H1 (cell line): ENCODE results near the gene S100PBP. TPM values are rescaled to one million over a fixed set of nuclear protein-coding genes. Genes with fewer than 3 reads are reported as not detected.

Experiments used
- CTCF ChIA-PET: fragments of 300-600 bp; sonication (Branson Sonifier 250); formaldehyde crosslinking; loops from one replicate; lab custom pipeline; 2021; ENCODE audit not compliant: partially characterized antibody; lab: Charles Lee
- POLR2A ChIA-PET: fragments of 300-600 bp; sonication (Branson Sonifier 250); formaldehyde crosslinking; loops from one replicate; lab custom pipeline; 2021; ENCODE audit warnings: inconsistent platforms; ENCODE audit not compliant: partially characterized antibody; lab: Charles Lee
- DNase-seq, 2 experiments: peaks; one replicate each; pipeline versions ENCODE4 v3.0.0 to v3.0.0-alpha.2; 2010 to 2022; ENCODE audit warnings: low spot score in 2 of 2, low read depth in 1 of 2, mixed read lengths in 1 of 2
- FAIRE-seq: peaks from 2 replicates; lab custom pipeline; 2011; peaks lifted over from hg19 to GRCh38; lab: Jason Lieb, UNC
- H2AFZ ChIP-seq: 2 replicates; pipeline ENCODE4 v1.8.1; 2012; ENCODE audit warnings: low read length, inconsistent platforms
- H2AK5ac ChIP-seq: 2 replicates; pipeline ENCODE4 v1.6.1; 2013; ENCODE audit warnings: low read depth, low read length
- H2BK120ac ChIP-seq: replicated peaks from 2 replicates; pipeline ENCODE3; 2013; ENCODE audit warnings: low read depth, low read length, inconsistent platforms
- H2BK12ac ChIP-seq: 2 replicates; pipeline ENCODE4 v1.6.1; 2013; ENCODE audit warnings: low read depth, low read length
- H2BK15ac ChIP-seq: 2 replicates; pipeline ENCODE4 v1.6.1; 2013; ENCODE audit warnings: low read length
- H2BK20ac ChIP-seq: 2 replicates; pipeline ENCODE4 v1.6.1; 2013; ENCODE audit warnings: low read length
- H2BK5ac ChIP-seq: 2 replicates; pipeline ENCODE4 v1.6.1; 2013; ENCODE audit warnings: low read depth, low read length
- H3K14ac ChIP-seq: 2 replicates; pipeline ENCODE4 v1.6.1; 2013; ENCODE audit warnings: inconsistent platforms; ENCODE audit not compliant: insufficient read length
- H3K18ac ChIP-seq: 2 replicates; pipeline ENCODE4 v1.6.1; 2013; ENCODE audit warnings: low read length; ENCODE audit errors: extremely low read depth
- H3K23ac ChIP-seq: 2 replicates; pipeline ENCODE4 v1.6.1; 2013; ENCODE audit warnings: inconsistent platforms; ENCODE audit not compliant: insufficient read length
- H3K23me2 ChIP-seq: 2 replicates; pipeline ENCODE4 v1.6.1; 2013; ENCODE audit warnings: low read depth, low read length
- H3K27ac ChIP-seq: 2 replicates; pipeline ENCODE4 v1.6.1; 2011; ENCODE audit warnings: low read depth, low read length, inconsistent platforms
- H3K27me3 ChIP-seq, 4 experiments: replicated peaks in 1 of 4; 1 replicate in 1 of 4; 2 replicates in 3 of 4; pipeline versions ENCODE4 v1.6.1 to v1.8.1; 2011 to 2013; ENCODE audit warnings: low read length in 3 of 4, mild to moderate bottlenecking in 3 of 4, inconsistent platforms in 2 of 4, mixed read lengths in 2 of 4, moderate library complexity in 1 of 4; ENCODE audit not compliant: control insufficient read depth in 3 of 4, insufficient read depth in 3 of 4; ENCODE audit errors: extremely low read depth in 1 of 4
- H3K36me3 ChIP-seq, 4 experiments: 2 replicates each; pipeline versions ENCODE4 v1.6.1 to v1.8.1; 2011 to 2013; ENCODE audit warnings: mild to moderate bottlenecking in 4 of 4, low read length in 3 of 4, moderate library complexity in 2 of 4, control low read depth in 1 of 4, inconsistent platforms in 1 of 4; ENCODE audit not compliant: insufficient read depth in 4 of 4, control insufficient read depth in 2 of 4
- H3K4ac ChIP-seq: replicated peaks from 2 replicates; pipeline ENCODE3; 2013; ENCODE audit warnings: low read length, low read depth, mixed read lengths, inconsistent platforms; ENCODE audit not compliant: insufficient read length
- H3K4me1 ChIP-seq, 4 experiments: replicated peaks in 1 of 4; 1 replicate in 1 of 4; 2 replicates in 3 of 4; pipeline versions ENCODE4 v1.6.1 to v1.8.1; 2011 to 2013; ENCODE audit warnings: low read length in 3 of 4, inconsistent platforms in 2 of 4, mixed read lengths in 1 of 4; ENCODE audit not compliant: insufficient read depth in 4 of 4, control insufficient read depth in 3 of 4
- H3K4me2 ChIP-seq, 2 experiments: 2 replicates each; pipeline versions ENCODE4 v1.6.1 to v1.8.1; 2011 to 2013; ENCODE audit warnings: low read depth in 2 of 2, low read length in 2 of 2, control low read depth in 1 of 2, inconsistent platforms in 1 of 2, mild to moderate bottlenecking in 1 of 2; ENCODE audit not compliant: insufficient read depth in 1 of 2
- H3K4me3 ChIP-seq, 4 experiments: fragments of 200-600, 300-600 bp in 1 of 4; sonication (generic), shearing (Covaris generic), sonication (Bioruptor Twin) in 1 of 4; 2 replicates each; pipeline versions ENCODE4 v1.5.1 to v1.8.1; 2011 to 2016; ENCODE audit warnings: low read length in 4 of 4, low read depth in 3 of 4, control low read depth in 2 of 4, inconsistent platforms in 2 of 4, mild to moderate bottlenecking in 2 of 4, mixed read lengths in 1 of 4, moderate library complexity in 1 of 4; ENCODE audit not compliant: insufficient read depth in 2 of 4; ENCODE audit errors: extremely low read depth in 1 of 4
- H3K56ac ChIP-seq: replicated peaks from 2 replicates; pipeline ENCODE3; 2013; ENCODE audit warnings: low read depth, mild to moderate bottlenecking, mixed read lengths, low read length, inconsistent platforms; ENCODE audit not compliant: insufficient read length
- H3K79me1 ChIP-seq: 2 replicates; pipeline ENCODE4 v1.6.1; 2013; ENCODE audit warnings: low read depth, low read length, control low read depth
- H3K79me2 ChIP-seq, 2 experiments: 2 replicates each; pipeline versions ENCODE4 v1.6.1 to v1.8.1; 2012 to 2013; ENCODE audit warnings: low read length in 2 of 2, mild to moderate bottlenecking in 2 of 2, inconsistent platforms in 1 of 2; ENCODE audit not compliant: insufficient read depth in 2 of 2, control insufficient read depth in 1 of 2
- H3K9ac ChIP-seq, 4 experiments: replicated peaks in 1 of 4; 1 replicate in 1 of 4; 2 replicates in 3 of 4; pipeline versions ENCODE4 v1.6.1 to v1.8.1; 2011 to 2013; ENCODE audit warnings: low read depth in 3 of 4, low read length in 3 of 4, control low read depth in 2 of 4, mild to moderate bottlenecking in 2 of 4, moderate library complexity in 2 of 4, inconsistent platforms in 1 of 4; ENCODE audit errors: extremely low read depth in 1 of 4
- H3K9me3 ChIP-seq, 2 experiments: 2 replicates each; pipeline versions ENCODE4 v1.6.1 to v1.8.1; 2012 to 2013; ENCODE audit warnings: mild to moderate bottlenecking in 2 of 2, moderate library complexity in 2 of 2, control low read depth in 1 of 2, inconsistent platforms in 1 of 2, low read depth in 1 of 2, low read length in 1 of 2, mixed read lengths in 1 of 2; ENCODE audit not compliant: insufficient read depth in 2 of 2
- H4K20me1 ChIP-seq, 2 experiments: replicated peaks in 1 of 2; 2 replicates each; pipeline versions ENCODE3 to v1.8.1; 2011 to 2013; ENCODE audit warnings: inconsistent platforms in 2 of 2, low read length in 2 of 2, mild to moderate bottlenecking in 1 of 2; ENCODE audit not compliant: insufficient read depth in 2 of 2, control insufficient read depth in 1 of 2
- H4K5ac ChIP-seq: 2 replicates; pipeline ENCODE4 v1.6.1; 2013; ENCODE audit warnings: low read length, low read depth, mixed read lengths, inconsistent platforms; ENCODE audit not compliant: insufficient read length
- H4K8ac ChIP-seq: 2 replicates; pipeline ENCODE4 v1.8.0; 2013; ENCODE audit warnings: mild to moderate bottlenecking, moderate library complexity, low read length, inconsistent platforms; ENCODE audit not compliant: insufficient read depth; ENCODE audit errors: extremely low read depth
- H4K91ac ChIP-seq: replicated peaks from 2 replicates; pipeline ENCODE3; 2013; ENCODE audit warnings: low read length, mixed read lengths, inconsistent platforms; ENCODE audit not compliant: insufficient read length
- ASH2L ChIP-seq: fragments of 200-600, 300-600 bp; sonication (generic); IDR thresholded peaks from one replicate; pipeline ENCODE4 v1.7.1; 2017; ENCODE audit warnings: low read length
- BCL11A ChIP-seq, 2 experiments: IDR thresholded peaks; one replicate each; pipeline ENCODE4 v1.6.1; 2011; ENCODE audit warnings: low read depth in 2 of 2, low read length in 2 of 2, mild to moderate bottlenecking in 2 of 2
- EZH2 ChIP-seq: fragments of 200-600 bp; sonication (generic); IDR thresholded peaks from 2 replicates; pipeline ENCODE4 v1.7.1; 2012; ENCODE audit warnings: low read depth, mild to moderate bottlenecking, moderate library complexity, low read length, inconsistent platforms; ENCODE audit not compliant: severe bottlenecking
- JUN ChIP-seq: IDR thresholded peaks from 2 replicates; pipeline ENCODE4 v1.6.1; 2011; ENCODE audit warnings: low read depth, mild to moderate bottlenecking, improper control_type of control experiment, low read length
- JUND ChIP-seq: IDR thresholded peaks from 2 replicates; pipeline ENCODE4 v1.6.1; 2011; ENCODE audit warnings: mild to moderate bottlenecking, improper control_type of control experiment, low read length
- POLR2A ChIP-seq, 2 experiments: IDR thresholded peaks; 1 replicate in 1 of 2; 2 replicates in 1 of 2; pipeline ENCODE4 v1.6.1; 2011; ENCODE audit warnings: low read depth in 2 of 2, low read length in 2 of 2, mild to moderate bottlenecking in 2 of 2; ENCODE audit errors: control extremely low read depth in 1 of 2
- POLR2AphosphoS5 ChIP-seq: IDR thresholded peaks from 2 replicates; pipeline ENCODE4 v1.6.1; 2011; ENCODE audit warnings: low read depth, low read length
- SIX5 ChIP-seq: IDR thresholded peaks from 2 replicates; pipeline ENCODE4 v1.6.1; 2011; ENCODE audit warnings: mild to moderate bottlenecking, low read depth, low read length
- SP1 ChIP-seq: IDR thresholded peaks from 2 replicates; pipeline ENCODE4 v1.6.1; 2011; ENCODE audit warnings: low read depth, low read length
- SRF ChIP-seq: IDR thresholded peaks from 2 replicates; pipeline ENCODE4 v1.6.1; 2011; ENCODE audit warnings: mild to moderate bottlenecking, low read depth, low read length, moderate library complexity
- TAF1 ChIP-seq: IDR thresholded peaks from 2 replicates; pipeline ENCODE4 v1.6.1; 2011; ENCODE audit warnings: mild to moderate bottlenecking, low read depth, low read length
- ZNF274 ChIP-seq: IDR thresholded peaks from 2 replicates; pipeline ENCODE4 v1.7.0; 2012; ENCODE audit warnings: low read length, borderline replicate concordance; ENCODE audit errors: extremely low read depth
- WGBS, 2 experiments: shearing (Covaris generic) in 1 of 2; methylation state at CpG; one replicate each; pipeline versions ENCODE4 v1.1.6 to v1.1.7; 2013 to 2015; ENCODE audit warnings: low lambda C conversion rate in 2 of 2, mixed read lengths in 2 of 2, inconsistent platforms in 1 of 2, low coverage in 1 of 2, missing lambda C conversion rate in 1 of 2; ENCODE audit not compliant: insufficient replicate concordance in 2 of 2, insufficient coverage in 1 of 2, insufficient read length in 1 of 2; ENCODE audit errors: extremely low coverage in 1 of 2, missing lambda C conversion rate in 1 of 2; 5-methylcytosine and 5-hydroxymethylcytosine counted together
- polyA plus RNA-seq, 7 experiments: library from polyadenylated mRNA; depleted of rRNA in 3 of 7; stranded (reverse) in 5 of 7; unstranded in 2 of 7; fragments of >200 nt in 5 of 7; fragments of 200-250 nt in 2 of 7; gene quantifications; 1 replicate in 5 of 7; 2 replicates in 1 of 7; 4 replicates in 1 of 7; pipeline versions ENCODE4 v1.2.1 to v1.2.3, GENCODE V29; 2011 to 2013; ENCODE audit warnings: missing spikeins in 2 of 7, mixed read lengths in 2 of 7
- total RNA-seq: library from RNA; stranded (reverse); fragmentation: NEBNext Ultra II Directional; extraction: Animal tissue kit (Norgen Biotek cat#: 25700); gene quantifications from 2 replicates; pipeline ENCODE4 v1.2.1, GENCODE V29; 2021

The S100PBP gene
- total and polyA plus RNA-seq, 2 of the 8 experiments (the other 6 are each of a cell fraction or from before 2014, with no cell fraction given) = 43.8 to 68.3 TPM

DNA sequence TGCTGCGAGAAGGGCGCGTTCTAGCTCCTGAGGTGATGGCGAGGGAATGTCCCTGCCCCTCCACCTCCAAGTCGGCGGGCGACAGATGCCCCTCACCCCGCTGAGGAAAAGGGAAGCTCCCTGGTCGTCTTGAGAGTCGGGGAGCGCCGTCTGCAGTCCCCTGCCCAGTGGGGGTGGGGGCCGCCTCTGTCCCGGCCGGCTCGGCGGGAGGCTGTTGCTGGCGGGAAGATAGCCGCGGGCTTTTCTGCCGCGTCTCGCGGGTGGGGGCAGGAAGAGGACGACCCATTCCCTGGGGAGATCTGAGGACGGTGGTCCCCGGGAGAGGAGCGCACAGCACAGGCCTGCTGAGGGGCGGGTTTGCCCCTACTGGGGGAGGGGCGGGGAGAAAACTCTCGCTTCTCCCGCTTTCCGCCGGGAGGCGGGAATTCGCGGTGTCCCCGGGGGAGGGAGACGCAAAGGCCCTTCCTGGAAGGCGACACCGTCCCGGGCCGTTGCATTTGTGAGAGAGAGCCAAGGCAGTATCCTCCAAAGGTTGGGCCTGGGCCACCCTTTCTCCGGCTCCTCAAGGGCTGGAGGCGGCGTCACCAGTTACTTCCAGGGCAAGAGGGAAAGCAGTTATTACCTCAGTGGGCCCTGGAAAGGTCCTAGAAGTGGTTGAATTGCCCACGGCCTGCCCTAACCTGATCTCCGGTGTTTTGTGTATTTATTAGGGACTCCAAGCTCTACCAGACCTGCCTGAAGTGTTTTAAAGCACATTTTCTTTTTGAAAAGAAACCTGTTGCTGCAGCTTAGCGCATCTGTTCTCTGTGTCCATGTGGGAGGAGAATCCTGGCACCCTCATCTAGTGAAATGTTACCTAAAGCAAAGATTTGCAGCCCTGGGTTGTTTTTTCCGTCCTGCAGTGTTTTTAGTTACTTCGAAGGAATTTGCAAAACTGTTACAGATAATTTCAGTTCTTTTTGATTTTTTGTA is 648 bp downstream of the S100PBP start:
- Histone ChIP-seq H2BK12ac (peak overlapping the region; percentile 91), H3K79me2 (peaks cover 18 to 85% of the 10 kb centered on the region in 2 experiments), H3K4me2 (peak overlapping the region; percentile 81 to 99), H3K56ac (peak overlapping the region; percentile 91), H3K27ac (peak overlapping the region; percentile 95), H2BK20ac (no peak overlapping the region), H3K9me3 (no peaks in the 10 kb centered on the region), H3K14ac (peak overlapping the region; percentile 49), H2BK15ac (peak overlapping the region; percentile 46), H2BK120ac (peak overlapping the region; percentile 60), H3K23me2 (peaks cover 6% of the 10 kb centered on the region), H4K20me1 (no peaks in the 10 kb centered on the region), H3K23ac (no peak overlapping the region), H4K5ac (peak overlapping the region; percentile 94), H2AK5ac (no peak overlapping the region), H3K4me3 (peak overlapping the region; percentile 79 to 91 (median 82)), H3K18ac (peak overlapping the region; percentile 91), H3K4ac (peak overlapping the region; percentile 98), H3K4me1 (peaks cover 0 to 6% (median 2%) of the 10 kb centered on the region in 4 experiments; a peak in 3 of 7 replicates), H3K79me1 (no peaks in the 10 kb centered on the region; the same call in 1 of the 2 replicates), H3K9ac (peak overlapping the region; percentile 90 to 98 (median 94)), H2BK5ac (peak overlapping the region; percentile 100), H3K36me3 (peaks cover 0 to 3% (median 0%) of the 10 kb centered on the region in 4 experiments; a peak in 1 of 8 replicates), H4K8ac (peak overlapping the region; percentile 99), H3K27me3 (no peaks in the 10 kb centered on the region), H4K91ac (peak overlapping the region; percentile 99), H2AFZ (no peak overlapping the region)
- 4% methylated on average over 37 of the region's 51 CpGs; no CpG with 5 or more reads in 1 of the 2 experiments for WGBS, 2 experiments
- ChIA-PET CTCF (interaction anchor here (0.7 to 1.2 kb wide), 2 partner anchors 11 to 75 kb away, joined by 3 to 4 read pairs; no protein-coding TSS in a partner anchor), POLR2A (interaction anchor here (0.6 to 4.1 kb wide), 42 partner anchors 9 to 805 kb away, joined by 3 to 23 read pairs (median 5); partner anchors contain the start of genes BSDC1, FNDC5, MARCKSL1 and RBBP4)
- DNase-seq (peak; percentile 49 to 86), FAIRE-seq (no peak)
- TF ChIP-seq POLR2A (IDR thresholded peaks at IDR 0.05; ENCODE audit: control extremely low read depth in 1 of 2, low read depth in 2 of 2, low read length in 2 of 2) = peak in 1 of 2 experiments; percentile 84; a peak in 2 of 3 replicates
- no peak for TF ChIP-seq SRF
- TF ChIP-seq ASH2L = peak; percentile 87
- TF ChIP-seq JUN = no peak
- TF ChIP-seq SIX5 = no peak
- TF ChIP-seq EZH2 = no peak
- peak; percentile 71 for TF ChIP-seq POLR2AphosphoS5
- no peak for TF ChIP-seq BCL11A (IDR thresholded peaks at IDR 0.05; ENCODE audit: low read depth in 2 of 2, low read length in 2 of 2)
- TF ChIP-seq ZNF274 = no peak
- TF ChIP-seq SP1 = peak; percentile 63
- TF ChIP-seq JUND = no peak
- TF ChIP-seq TAF1 = peak; percentile 68
